Kidney (tissue), 14 donors: ENCODE data around the gene KIAA0930. TPM values are rescaled to one million over a fixed set of nuclear protein-coding genes. Genes with fewer than 3 reads are reported as not detected.
A peak's percentile ranks its signal among the peaks of the same experiment; 100 is the strongest.

Source experiments
- DNase-seq, 5 donors: peaks; one replicate each; pipeline ENCODE4 v3.0.0-alpha.2; 2013 to 2020
- FAIRE-seq: peaks from 2 replicates; lab custom pipeline; 2012; peaks lifted over from hg19 to GRCh38; lab: Jason Lieb, UNC
- H3K27ac ChIP-seq, 2 donors: one replicate each; pipeline ENCODE4 v1.7.0; 2013; ENCODE audit warnings: low read depth in 2 of 2, low read length in 2 of 2, inconsistent platforms in 1 of 2
- H3K27me3 ChIP-seq: one replicate; pipeline ENCODE4 v1.7.1; 2013; ENCODE audit warnings: low read length, inconsistent platforms; ENCODE audit not compliant: control insufficient read depth, insufficient read depth
- H3K36me3 ChIP-seq, 3 donors: one replicate each; pipeline versions ENCODE4 v1.7.0 to v1.7.1; 2013; ENCODE audit warnings: low read length in 3 of 3, control low read depth in 1 of 3, inconsistent platforms in 1 of 3; ENCODE audit not compliant: insufficient read depth in 3 of 3, control insufficient read depth in 2 of 3
- H3K4me1 ChIP-seq, 3 donors: one replicate each; pipeline versions ENCODE4 v1.7.0 to v1.7.1; 2013; ENCODE audit warnings: low read length in 3 of 3, inconsistent platforms in 1 of 3, low read depth in 1 of 3; ENCODE audit not compliant: control insufficient read depth in 2 of 3, insufficient read depth in 2 of 3
- H3K4me3 ChIP-seq, 3 donors: one replicate each; pipeline versions ENCODE4 v1.7.0 to v1.8.1; 2013; ENCODE audit warnings: low read length in 3 of 3, control low read depth in 1 of 3, inconsistent platforms in 1 of 3
- H3K9ac ChIP-seq, 3 donors: one replicate each; pipeline versions ENCODE4 v1.7.0 to v1.7.1; 2013; ENCODE audit warnings: low read length in 3 of 3, control low read depth in 1 of 3, inconsistent platforms in 1 of 3
- H3K9me3 ChIP-seq, 3 donors: one replicate each; pipeline versions ENCODE4 v1.7.0 to v1.7.1; 2013; ENCODE audit warnings: low read length in 3 of 3, control low read depth in 1 of 3, inconsistent platforms in 1 of 3; ENCODE audit not compliant: control insufficient read depth in 2 of 3, insufficient read depth in 1 of 3
- CTCF ChIP-seq: IDR thresholded peaks from 3 replicates; pipeline ENCODE4 v1.5.1; 2012; ENCODE audit warnings: mild to moderate bottlenecking, moderate library complexity, borderline replicate concordance; ENCODE audit not compliant: insufficient read depth; ENCODE audit errors: extremely low read depth
- intact Hi-C: fragments of 100-400 bp; cut with DNase I; formaldehyde crosslinking; loops from one replicate; pipeline ENCODE4 v1.11.1; 2022
- polyA plus RNA-seq: library from polyadenylated mRNA; stranded (reverse); fragments of 350-450 nt; fragmentation: Illumina TruSeq; extraction: RNeasy Lipid Tissue Mini Kit (QIAGEN cat#74804); gene quantifications from one replicate; pipeline ENCODE4 v1.2.3, GENCODE V29; 2014; ENCODE audit warnings: low read depth, low replicate concordance; ENCODE audit not compliant: insufficient read depth
- total RNA-seq: library from RNA; stranded (reverse); fragmentation: NEBNext Ultra II Directional; extraction: Animal tissue kit (Norgen Biotek cat#: 25700); gene quantifications from one replicate; pipeline ENCODE4 v1.2.1, GENCODE V29; 2021
- donor health status: control.
- donor health status: control.
- donor health status: control.
- donor health status: control.
- donor health status: control.
- donor health status: DM: yes; HTN: yes; CAD: no.
- donor health status: Normal renal cell carcinoma (clear cell type).

KIAA0930 gene
- total and polyA plus RNA-seq, 2 donors from 2014 or later, result 26.4 to 55.4 TPM

- DNase-seq, result no peak
- no peak for FAIRE-seq
- peaks cover 0 to 7% (median 3%) of the 10 kb centered on the region in 3 donors for H3K36me3 ChIP-seq
Measured at GRCh38 chr22:45204241-45204640, 36.5 kb downstream of the KIAA0930 start.

GRCh38 chr22:45203150-45203951, 37.3 kb downstream of the KIAA0930 start:
- no peak for DNase-seq
- Histone ChIP-seq H3K27ac (no peak overlapping the region), H3K4me3 (no peak overlapping the region), H3K9ac (no peak overlapping the region), H3K27me3 (no peaks in the 10 kb centered on the region), H3K36me3 (peaks cover 0 to 10% (median 3%) of the 10 kb centered on the region in 3 donors), H3K9me3 (no peaks in the 10 kb centered on the region), H3K4me1 (no peaks in the 10 kb centered on the region)
- FAIRE-seq, result no peak
- no peak for TF ChIP-seq CTCF
- intact Hi-C loops, result no loop called here

More at GRCh38 chr22:45204241-45204640, 36.5 kb downstream of the KIAA0930 start:
- Histone ChIP-seq H3K9me3 (no peaks in the 10 kb centered on the region), H3K9ac (no peak overlapping the region), H3K27me3 (no peaks in the 10 kb centered on the region), H3K27ac (no peak overlapping the region), H3K4me1 (no peaks in the 10 kb centered on the region), H3K4me3 (no peak overlapping the region)
- intact Hi-C loops, result no loop called here
- TF ChIP-seq CTCF, result no peak

GRCh38 chr22:45202333-45203149, 38.2 kb downstream of the KIAA0930 start:
- no peak for TF ChIP-seq CTCF
- FAIRE-seq (no peak), DNase-seq (peak in 1 of 5 donors; percentile 77)
- Histone ChIP-seq H3K27ac (no peak overlapping the region), H3K9ac (no peak overlapping the region), H3K4me3 (no peak overlapping the region), H3K4me1 (no peaks in the 10 kb centered on the region), H3K27me3 (no peaks in the 10 kb centered on the region), H3K9me3 (no peaks in the 10 kb centered on the region), H3K36me3 (peaks cover 0 to 10% (median 4%) of the 10 kb centered on the region in 3 donors)
- intact Hi-C loops, result no loop called here
